GM20431 (cell line): ENCODE data around the gene KMT2E.
"Not testable (repeated sequence)": the region's sequence is repeated elsewhere in the genome, so short reads cannot be mapped to it uniquely, and the experiment has no call there.

Source experiments
- in situ Hi-C: fragments of 300-500 bp; cut with MseI, MboI; formaldehyde crosslinking; loops from one replicate; pipeline ENCODE4 v1.15.0; 2020; ENCODE audit warnings: low sequenced_read_pairs; ENCODE audit not compliant: unreplicated experiment

The KMT2E gene

DNA sequence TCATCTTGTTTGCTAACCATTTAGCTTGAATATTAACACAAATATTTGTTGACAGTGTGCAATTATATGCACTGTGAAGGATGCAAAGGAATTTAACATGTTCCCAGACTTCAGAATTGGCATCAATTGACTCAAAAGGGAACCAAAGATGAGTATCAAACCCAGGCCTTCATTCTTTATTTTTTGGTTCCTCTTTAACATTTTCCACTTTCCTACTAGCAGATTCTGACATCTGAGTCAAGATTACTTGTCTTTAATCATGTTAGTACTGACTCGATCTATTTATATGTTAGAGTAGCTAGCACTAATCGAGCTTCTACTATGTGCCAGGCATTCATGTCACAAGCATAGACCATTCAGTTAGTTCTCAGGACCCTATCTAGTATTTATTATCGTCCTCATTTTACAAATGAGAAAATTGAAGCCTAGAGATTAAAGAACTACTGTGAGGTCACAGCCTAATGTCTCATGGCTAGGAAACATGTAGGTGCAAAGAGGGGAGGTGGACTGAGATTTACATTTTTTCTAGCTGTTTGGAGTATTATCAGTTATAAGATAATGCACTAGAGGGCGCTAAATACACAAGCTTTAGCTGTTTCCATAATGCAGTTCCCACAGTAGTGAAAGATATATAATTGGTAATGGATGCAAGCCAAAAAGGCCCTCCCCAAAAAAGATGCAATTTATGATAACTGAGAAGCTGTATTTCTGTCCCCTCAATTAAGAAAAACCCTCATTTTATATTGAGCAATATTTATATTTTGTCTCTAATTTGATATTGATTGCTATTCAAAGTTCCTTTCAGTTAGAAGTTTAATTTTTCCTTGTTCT, 32.9 kb upstream of the KMT2E start:
- in situ Hi-C loops, result no loop called here

DNA sequence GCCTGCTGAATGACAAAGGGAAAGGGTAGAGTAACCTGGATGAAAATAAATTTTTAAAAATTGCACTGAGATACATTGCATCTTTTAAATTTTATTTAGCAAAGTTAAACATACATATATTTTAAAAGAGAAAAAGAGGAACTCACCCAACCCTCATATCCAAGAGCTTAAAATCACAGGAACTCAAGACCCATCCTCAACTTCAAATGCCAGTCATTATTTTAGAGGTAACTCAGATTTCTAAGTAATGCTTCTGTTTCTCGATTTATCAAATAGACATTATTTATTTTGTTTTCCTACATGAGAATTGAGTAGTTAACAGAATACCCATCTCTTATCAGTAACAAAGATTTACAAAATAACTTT, 32.4 kb upstream of the KMT2E start:
- in situ Hi-C loops, result no loop called here

DNA sequence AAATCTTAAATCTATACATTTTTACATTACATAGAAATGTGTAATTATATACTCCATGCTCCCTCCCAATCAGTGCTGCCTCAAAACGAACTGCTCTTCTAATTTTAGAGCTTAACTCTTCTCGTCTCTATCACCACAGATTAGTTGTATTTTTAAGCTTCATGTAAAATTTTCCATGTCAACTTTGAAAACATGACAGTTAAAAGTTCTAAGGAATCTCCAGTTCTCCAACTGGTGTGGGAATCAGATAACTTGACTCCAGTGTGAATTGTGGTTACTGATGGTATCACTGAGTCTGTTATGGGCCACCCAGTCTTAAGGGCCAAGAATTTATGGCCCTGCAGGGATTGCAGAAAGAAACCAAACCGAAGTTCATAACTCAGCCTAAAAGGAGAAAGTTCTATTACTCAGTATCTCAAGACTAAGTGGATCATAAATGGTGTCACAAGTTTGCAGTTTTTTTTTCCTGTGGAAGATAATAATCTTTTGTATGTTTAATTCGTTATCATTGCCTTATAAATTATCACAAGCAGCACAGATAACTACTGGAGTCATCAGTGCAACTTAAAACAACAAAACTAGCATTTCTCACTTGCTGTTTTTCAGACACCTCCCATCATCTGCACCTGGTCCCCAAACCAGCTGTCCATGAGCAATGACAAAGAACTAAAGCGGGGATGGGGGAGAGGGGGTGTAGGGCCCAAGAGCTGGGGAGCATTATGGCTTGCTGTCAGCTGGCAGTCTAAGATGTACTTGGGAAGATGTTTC, 31.5 kb upstream of the KMT2E start:
- in situ Hi-C loops, result no loop called here

DNA sequence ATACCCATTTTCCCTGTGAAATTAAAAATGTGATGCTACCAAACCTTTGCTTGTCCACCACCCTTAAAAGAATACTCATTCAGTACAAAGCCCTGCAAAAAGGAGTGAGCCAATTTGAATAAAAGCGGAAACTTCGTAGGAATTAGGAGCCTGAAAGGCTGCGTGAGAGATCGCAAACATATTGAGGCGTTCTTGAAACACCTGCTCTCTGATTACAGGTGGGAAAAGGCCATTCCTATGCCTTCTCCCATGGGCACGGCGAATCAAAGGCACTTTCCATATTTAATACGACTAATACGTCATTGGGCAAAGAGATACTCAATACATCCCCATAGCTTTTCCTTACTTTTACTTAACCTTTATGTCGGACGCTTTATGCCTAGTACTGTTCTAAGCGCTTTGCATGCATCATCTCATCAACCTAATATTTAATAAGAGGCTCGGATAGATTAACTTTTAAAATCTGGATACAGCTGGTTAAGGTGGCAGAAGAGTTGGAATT, 30.9 kb upstream of the KMT2E start:
- in situ Hi-C loops, result no loop called here

DNA sequence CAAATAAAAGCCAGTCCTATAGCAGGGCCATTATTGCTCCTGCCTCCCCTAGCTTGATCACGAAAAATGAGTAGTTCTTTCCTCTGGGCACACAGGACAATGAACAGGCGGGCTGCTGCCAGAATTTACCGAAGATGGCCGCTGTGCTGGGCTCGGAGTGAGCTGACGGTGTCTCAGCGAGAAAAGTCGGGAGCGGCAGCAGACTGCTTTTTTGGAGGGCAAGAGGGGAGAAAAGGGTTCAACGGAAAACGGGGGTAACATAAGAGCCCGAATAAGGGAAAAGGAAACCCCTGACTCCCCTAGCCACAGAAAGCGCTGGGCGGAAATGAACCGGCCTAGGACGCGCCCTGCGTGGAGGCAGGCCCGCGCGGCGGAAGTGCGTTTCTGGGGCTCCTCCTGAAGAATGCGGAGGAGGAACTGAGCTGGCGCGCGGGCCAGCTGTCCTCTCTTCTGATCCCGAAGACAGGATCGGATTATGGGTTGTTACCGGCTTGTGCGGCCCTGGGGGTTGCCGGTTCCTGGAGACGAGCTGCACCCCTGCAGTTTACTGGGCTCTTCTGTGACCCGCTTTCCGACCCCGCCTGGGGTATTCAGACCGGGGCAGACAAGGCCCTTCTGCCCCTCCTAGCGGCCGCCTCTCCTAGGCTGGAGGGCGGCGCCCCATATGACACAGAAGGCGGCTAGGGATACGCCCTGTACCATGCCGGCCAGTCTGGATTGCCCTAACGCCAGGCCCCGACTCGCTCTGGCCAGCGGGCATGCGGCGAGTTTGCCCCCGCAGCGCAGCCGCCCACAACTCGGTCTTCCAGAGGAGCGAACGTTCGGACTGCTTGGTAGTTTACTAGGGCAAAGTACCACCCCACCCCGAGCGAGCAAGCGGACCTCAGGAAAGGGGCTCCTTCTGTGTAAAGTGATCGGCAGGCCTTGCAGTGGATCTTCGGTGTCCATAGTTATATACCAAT, 30.1 kb upstream of the KMT2E start:
- in situ Hi-C loops, result no loop called here

DNA sequence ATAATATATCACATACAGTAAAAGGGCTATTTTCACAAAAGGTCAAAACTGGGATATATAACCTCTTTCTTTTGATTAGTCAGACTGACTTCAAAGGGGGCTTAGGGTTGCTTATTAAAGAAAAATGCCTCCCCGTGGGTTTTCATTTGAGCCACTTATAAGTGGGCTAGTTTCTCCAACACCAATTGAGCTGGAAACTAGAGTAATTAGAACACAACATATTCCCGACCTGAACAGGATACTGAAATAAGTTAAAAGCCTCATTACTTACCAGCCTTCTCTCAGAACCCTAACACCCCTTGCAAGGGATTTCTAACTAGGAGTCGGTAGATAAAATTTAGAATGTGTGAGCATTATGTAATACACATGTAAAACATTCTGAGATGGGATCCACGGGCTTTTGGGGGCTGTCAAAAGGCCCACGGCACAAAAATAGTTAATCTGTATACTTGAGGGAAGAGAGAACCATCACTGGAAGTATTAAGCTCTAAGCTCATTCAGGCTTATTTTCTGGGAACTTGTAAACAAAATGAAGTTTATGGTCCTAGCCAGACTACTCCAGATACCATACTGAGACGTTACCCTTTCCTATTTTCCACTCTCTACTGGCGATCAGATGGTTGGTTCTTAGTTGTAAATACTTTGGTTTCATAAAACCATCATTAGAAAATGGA, 29.3 kb upstream of the KMT2E start:
- in situ Hi-C loops, result no loop called here

DNA sequence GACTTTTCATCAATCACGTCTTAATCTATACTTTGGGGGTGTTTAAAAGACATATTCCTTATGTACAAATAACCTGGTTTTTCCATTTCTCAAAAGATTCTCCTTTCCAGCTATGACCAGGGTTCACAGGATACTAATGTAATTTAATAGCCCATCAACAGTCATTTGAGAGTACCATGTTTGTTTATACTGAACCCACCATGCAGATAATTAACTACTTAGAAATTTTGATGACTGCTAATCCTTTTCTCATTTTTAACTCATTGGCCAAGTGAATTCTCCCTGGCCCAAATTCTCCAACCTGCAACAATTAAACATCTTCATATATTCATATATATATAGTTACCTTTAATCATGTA, 28.8 kb upstream of the KMT2E start:
- in situ Hi-C loops, result no loop called here

DNA sequence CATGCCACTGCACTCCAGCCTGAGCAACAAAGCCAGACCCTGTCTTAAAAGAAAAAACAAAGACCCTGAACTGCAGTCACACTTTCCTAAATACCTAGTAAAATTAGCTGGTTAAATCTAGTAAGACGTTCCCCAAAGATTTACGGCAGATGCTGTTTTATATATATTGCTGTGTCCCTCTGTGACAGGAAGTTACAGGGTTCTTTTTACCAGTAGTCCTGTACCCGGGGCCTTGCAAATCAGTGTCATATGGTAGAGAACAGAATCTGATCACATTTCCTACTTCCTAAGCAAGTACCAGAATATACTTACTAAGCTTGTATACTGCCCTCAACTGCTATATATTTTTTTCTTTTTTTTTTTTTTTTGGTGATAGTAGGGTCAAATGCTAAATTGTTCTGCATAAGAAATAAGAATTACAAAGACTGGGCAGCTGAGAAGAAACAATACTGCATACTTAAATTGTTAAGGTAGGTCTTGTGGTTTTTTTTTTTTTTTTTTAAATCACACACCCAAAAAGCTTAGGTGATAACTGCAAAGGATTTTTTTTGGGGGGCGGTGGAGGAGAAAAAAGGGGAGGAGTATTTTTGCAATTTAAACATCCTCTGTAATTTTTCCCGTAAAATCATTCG, 27.3 kb upstream of the KMT2E start:
- in situ Hi-C loops, result no loop called here

DNA sequence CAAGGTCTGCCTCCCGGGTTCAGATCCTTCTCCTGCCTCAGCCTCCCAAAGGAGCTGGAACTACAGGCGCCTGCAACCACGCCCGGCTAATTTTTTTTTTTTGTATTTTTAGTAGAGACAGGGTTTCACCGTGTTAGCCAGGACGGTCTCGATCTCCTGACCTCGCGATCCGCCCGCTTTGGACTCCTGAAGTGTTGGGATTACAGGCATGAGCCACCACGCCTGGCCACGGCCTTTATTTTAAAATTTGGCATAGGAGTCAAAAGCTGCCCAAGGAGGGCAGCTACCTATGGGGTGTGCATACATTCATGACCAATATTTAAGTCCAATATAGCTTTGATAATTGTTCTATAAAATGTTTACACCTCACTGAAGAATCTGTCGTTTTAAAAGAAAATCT, 26.6 kb upstream of the KMT2E start:
- in situ Hi-C loops, result not testable (repeated sequence)

DNA sequence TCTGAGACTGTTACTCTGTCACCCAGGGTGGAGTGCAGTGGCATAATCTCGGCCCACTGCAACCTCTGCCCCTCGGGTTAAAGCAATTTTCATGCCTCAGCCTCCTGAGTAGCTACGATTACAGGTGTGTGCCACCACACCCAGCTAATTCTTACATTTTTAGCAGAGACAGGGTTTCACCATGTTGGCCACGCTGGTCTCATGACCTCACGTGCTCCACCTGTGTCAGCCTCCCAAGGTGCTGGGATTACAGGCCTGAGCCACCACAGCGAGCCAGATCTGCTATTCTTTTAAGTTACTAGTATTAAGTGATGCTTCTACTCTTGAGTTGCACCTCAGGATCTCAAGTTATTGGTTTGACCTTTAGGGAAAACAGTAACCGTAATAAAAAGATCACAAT, 23.0 kb upstream of the KMT2E start:
- in situ Hi-C loops, result no loop called here

DNA sequence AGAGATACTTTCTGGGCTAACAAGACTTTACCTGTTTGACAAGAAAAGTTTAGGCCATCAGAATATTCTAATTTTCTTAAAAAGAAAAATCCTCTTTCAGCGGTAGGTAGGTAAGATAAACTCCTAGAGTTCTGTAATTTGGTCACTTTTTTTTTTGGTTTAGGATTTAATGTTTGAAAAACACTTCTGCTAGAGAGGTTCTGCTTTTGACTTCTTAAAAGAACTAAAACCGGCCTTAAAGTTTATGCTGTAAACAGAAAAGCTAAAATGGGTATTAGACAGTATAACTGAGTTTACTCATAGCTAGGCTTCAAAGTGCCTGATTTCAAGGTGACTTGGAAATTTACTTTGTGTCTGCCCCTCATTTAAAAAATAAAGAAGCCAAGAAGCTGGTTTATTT, 21.7 kb upstream of the KMT2E start:
- in situ Hi-C loops, result no loop called here

DNA sequence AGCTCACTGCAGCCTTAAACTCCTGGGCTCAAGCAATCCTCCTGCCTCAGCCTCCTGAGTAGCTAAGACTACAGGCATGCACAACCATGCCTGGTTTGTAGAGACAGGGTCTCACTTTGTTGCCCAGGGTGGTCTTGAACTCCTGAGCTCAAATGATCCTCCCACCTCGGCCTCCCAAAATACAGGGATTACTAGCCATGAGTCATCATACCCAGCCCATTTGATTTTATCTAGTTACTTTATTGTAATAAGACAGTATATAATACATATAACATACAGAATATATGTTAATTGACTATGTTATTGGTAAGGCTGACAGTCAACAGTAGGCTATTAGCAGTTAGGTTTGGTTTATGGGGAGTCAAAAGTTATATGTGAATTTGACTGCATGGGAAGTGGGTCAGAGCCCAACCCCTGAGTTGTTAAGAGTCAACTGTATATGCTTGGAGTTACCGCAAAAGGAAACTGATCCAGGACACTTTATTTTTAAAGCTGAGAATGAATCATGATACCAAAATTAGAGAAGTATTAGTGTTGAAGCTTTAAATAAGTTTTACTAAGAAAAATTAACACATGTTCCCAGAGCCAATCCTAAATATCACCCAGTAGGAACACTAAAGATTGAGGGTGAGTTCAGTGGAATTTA, 20.7 kb upstream of the KMT2E start:
- in situ Hi-C loops, result no loop called here

DNA sequence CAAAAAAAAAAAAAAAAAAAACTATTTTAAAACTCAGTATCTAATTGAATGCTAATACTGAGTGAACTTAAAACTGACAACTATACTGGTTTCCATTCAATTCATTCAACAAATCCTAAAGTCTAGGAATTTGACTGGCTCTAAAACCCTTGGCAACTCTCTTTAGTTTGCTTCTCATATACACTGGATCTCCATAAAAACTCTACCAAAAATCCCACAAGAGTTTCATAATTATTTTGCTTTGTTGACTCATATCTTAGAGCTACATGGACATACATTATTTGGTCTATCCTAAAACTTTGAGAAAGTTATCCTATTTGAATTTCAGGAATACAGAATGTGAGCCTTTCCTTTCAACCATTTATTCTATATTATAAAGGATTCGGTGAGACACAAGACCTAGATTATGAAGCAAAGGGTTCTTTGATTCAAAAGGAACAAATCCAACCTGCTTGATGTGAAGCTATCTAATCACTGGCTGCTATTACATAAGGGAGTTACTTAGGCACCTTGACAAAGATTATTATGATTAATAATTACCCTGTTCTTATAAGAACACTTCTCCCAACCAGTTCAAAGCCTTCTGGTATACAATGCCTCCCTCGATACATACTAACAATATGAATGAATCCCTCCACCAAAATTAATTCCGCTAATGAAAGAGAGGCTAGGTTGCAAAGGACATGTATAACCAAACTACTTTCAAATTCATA, 15.8 kb upstream of the KMT2E start:
- in situ Hi-C loops, result no loop called here

DNA sequence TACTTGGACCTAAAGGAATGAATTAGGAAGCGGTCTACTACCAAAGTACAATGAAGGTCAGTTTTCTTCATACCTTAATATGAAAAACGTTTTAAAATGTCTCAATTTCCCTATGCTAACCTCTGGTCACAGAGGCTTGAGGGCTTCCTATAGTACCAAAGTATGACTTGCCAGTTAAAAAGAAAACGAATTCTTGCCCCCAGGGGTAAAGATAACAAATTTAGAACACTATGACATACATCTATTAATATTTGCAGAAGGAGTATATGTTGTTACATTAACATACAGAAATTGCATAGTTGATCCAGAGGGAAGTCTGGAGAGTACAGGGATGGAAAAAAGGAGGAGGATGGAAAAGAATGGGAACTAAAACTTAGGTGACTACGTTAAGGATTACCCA, 13.8 kb upstream of the KMT2E start:
- in situ Hi-C loops, result no loop called here

DNA sequence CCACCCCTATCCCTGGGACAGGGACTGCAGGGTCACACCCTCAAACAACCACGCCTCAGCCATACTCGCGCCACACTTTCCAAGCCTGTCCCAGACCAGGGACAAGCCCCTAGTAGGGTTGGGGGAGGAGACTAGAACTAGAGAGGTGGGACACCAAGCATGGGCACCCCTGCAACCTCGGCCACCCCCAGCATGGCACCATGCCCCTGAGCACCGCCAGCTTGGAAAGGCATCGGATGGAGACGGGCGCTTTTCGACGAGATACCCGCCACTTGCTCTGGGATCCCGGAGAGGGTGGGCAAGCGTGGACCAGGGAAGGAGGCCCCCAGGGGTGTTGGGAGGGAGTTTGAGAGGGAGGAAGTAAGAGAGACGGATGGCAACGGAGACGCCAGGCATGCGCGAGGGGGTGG, 13.1 kb upstream of the KMT2E start:
- in situ Hi-C loops, result no loop called here

DNA sequence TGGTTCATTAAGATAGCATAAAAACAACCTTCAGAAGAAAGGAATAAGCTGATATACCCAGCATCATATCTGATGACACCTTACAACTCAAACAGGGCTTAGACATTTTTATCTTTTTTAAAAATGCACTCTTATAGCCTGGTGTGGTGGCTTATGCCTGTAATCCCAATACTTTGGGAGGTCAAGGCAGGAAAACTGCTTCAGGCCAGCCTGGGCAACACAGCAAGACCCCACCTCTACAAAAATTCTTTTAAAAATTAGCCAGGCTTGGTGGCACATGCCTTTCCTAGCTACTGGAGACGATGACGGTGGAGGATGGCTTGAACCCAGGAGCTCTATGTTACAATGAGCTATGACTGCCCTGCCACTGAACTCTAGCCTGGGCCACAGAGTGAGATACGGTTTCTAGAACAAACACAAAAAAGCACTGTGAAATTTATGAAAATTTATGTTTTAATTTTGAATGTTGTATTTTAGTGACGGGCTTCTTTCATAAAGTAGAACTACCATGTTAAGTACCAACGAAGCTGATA, 12.3 kb upstream of the KMT2E start:
- in situ Hi-C loops, result no loop called here

DNA sequence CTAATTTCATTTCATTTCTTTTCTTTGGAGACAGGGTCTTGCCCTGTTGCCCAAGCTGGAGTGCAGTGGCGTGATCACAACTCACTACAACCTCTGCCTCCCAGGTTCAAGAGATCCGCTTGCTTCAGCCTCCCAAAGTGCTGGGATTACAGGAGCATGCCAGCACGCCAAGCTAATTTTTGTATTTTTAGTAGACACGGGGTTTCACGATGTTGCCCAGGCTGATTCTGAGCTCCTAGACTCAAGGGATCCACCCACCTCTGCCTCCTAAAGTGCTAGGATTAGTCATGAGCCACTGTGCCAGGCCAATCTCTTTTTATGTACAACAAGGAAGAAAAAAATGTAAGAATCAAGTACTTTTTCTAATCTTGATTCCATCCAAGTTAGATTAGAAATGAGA, 10.7 kb upstream of the KMT2E start:
- in situ Hi-C loops, result no loop called here

DNA sequence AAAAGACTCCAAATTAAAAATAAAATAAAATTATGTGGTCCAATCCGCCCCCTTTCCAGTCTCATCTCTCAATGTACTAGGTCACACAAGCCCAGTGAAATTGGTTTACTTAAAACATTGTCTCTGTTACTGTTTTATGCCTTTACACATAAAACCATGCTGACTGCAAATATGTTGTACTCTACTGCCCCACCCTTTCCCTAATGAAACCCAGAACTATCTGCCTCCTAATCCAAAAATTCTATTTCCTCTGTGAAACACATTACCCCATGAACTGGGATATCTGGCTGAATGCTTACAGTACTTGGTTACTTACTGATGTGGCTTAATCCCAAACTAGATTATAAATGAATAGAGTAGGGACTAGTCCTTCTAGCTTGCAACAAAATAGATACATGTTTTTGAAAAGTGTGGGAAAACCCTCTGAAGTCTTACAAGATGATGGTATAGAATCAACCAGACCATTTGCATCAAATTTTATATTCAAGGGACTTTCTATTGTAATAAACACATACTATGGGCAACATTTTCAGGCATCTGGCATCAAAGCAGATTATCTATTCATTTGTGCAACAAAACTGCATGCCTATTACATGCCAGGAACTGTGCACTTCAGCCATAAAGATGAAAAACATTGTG, 10.0 kb upstream of the KMT2E start:
- in situ Hi-C loops, result no loop called here
